Sigmoid colon (tissue), 4 donors: Measurements from ENCODE around the gene SIK2.

Source experiments
- POLR2A ChIP-seq, 2 donors: fragments of 450-650 bp; IDR thresholded peaks; one replicate each; pipeline ENCODE4 v1.6.1; 2016; ENCODE audit warnings: antibody characterized with exemption in 2 of 2, mild to moderate bottlenecking in 2 of 2, moderate library complexity in 2 of 2
- POLR2AphosphoS5 ChIP-seq, 4 donors: sonication (generic); formaldehyde crosslinking; IDR thresholded peaks; one replicate each; pipeline ENCODE4 v1.6.1; 2017; ENCODE audit warnings: antibody characterized with exemption in 4 of 4
- TF ChIP-seq, protein P1 (sequence below), 4 experiments: fragments of 450-650 bp in 3 of 4; fragments of 200-600 bp in 1 of 4; IDR thresholded peaks; one replicate each; pipeline ENCODE4 v1.5.1; 2016 to 2019; ENCODE audit warnings: antibody characterized with exemption in 4 of 4, mild to moderate bottlenecking in 3 of 4, moderate library complexity in 2 of 4

DNA sequence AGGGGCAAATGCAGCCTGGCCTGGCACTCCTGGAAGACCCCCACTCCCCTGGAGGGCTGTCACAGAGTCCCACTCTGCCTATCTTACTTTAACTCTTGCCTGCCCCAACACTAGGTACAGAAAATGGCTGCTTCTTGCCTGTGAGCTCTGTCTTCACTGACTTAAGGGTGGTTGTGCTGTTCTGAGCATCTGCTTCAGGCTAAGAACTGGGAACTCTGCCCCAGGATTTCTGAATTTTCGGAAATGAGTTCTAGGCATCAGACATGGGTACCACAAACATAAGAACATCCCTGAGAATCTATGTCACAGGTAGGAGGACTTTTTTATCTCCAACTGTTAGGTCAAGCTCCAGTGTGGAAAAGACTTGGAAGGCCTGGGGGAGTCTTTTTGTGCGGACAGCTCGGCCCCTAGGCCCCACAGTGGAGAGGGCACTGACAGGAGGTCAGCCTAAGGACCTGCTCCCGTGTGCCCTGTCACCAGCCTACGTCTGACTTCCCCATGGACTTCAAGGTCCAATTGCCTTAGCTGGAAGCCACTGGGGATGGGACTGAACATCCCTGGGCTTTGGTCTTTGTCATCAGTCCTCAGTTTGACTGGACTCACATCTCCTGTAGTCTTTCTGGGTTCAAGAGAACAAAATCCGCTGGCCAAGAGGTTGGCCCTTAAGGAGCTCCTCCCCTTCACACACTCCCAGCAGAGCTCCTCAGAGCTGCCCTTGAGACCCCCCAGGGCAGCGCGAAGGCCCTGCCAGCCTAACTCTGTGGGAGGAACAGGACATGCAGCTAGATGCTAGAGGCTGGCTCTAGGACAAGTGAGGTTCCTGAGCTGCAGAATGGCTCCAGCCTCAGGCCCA, 132.1 kb downstream of the SIK2 start:
- TF ChIP-seq, protein P1, sequence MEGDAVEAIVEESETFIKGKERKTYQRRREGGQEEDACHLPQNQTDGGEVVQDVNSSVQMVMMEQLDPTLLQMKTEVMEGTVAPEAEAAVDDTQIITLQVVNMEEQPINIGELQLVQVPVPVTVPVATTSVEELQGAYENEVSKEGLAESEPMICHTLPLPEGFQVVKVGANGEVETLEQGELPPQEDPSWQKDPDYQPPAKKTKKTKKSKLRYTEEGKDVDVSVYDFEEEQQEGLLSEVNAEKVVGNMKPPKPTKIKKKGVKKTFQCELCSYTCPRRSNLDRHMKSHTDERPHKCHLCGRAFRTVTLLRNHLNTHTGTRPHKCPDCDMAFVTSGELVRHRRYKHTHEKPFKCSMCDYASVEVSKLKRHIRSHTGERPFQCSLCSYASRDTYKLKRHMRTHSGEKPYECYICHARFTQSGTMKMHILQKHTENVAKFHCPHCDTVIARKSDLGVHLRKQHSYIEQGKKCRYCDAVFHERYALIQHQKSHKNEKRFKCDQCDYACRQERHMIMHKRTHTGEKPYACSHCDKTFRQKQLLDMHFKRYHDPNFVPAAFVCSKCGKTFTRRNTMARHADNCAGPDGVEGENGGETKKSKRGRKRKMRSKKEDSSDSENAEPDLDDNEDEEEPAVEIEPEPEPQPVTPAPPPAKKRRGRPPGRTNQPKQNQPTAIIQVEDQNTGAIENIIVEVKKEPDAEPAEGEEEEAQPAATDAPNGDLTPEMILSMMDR (IDR thresholded peaks at IDR 0.05), result no peak
- TF ChIP-seq POLR2A (IDR thresholded peaks at IDR 0.05) (no peak), POLR2AphosphoS5 (IDR thresholded peaks at IDR 0.05) (no peak)
